Measurements from ENCODE around the gene FAM117A.

FAM117A gene

DNA sequence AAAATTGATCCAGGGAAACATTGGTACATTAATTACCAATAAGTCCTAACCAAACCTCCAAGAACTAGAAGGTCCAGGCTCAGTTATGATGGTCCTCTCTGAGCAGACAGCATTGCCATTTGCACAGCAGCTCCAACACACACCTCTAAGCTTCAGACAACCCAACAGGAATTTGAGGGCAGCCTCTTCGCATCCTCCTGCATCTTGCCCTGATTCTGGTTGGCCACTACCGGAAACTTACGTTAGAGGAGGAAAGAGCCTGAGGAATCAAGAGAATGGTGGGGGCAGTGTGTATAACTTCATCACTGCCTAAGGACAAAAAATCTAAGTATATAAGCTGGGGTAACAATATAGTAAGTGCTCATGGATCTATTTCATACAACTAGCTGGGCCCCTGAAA lies 15.7 kb downstream of the FAM117A start:
- H3K4me3 ChIP-seq (ENCODE audit: low read depth, low read length): no peak overlapping the region
- DNase-seq (ENCODE audit: low read depth): no peak
- TF ChIP-seq CTCF (IDR thresholded peaks at IDR 0.05; ENCODE audit: control insufficient read depth, extremely low read depth, insufficient read depth): no peak

- no peak overlapping the region for H3K4me3 ChIP-seq (ENCODE audit: low read depth, low read length)
- TF ChIP-seq CTCF (IDR thresholded peaks at IDR 0.05; ENCODE audit: control insufficient read depth, extremely low read depth, insufficient read depth): no peak
- DNase-seq (ENCODE audit: low read depth): no peak
These were observed 16.3 kb downstream of the FAM117A start for GRCh38 chr17:49747632-49748031.

DNA sequence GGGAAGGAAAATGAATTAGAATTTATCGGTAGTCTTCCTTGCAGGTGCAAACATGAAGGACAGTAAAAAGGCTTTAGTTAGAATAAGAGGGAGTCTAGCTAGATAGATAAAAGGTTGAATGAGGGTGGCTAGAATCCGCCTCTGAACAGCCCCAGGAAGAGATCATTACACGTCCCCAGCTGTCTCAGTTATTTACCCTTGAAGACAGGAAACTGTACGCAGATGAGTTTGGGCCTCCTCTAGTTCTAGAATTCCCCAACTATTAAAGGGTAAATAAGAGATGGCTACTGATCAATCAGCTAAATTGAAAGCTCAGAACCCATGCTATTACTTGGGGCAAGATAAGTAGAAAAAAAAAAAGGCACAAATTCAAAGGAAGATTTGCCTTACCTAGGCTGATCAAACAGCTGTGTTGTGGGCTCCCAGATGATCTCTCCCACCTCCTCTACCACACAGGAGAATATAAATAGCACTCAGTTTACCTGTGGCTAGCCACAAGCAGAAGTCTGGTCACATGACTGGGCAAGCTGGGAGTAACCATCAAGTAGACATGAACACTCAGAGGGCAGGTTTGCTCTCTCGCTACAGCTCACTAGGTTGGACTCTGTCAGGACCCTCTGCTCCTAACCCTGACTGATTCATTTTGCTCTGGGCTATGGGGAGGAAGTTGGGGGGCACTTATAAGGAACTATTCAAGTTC lies 17.0 kb downstream of the FAM117A start:
- DNase-seq (ENCODE audit: low read depth): no peak
- no peak for TF ChIP-seq CTCF (IDR thresholded peaks at IDR 0.05; ENCODE audit: control insufficient read depth, extremely low read depth, insufficient read depth)
- H3K4me3 ChIP-seq (ENCODE audit: low read depth, low read length): no peak overlapping the region

DNA sequence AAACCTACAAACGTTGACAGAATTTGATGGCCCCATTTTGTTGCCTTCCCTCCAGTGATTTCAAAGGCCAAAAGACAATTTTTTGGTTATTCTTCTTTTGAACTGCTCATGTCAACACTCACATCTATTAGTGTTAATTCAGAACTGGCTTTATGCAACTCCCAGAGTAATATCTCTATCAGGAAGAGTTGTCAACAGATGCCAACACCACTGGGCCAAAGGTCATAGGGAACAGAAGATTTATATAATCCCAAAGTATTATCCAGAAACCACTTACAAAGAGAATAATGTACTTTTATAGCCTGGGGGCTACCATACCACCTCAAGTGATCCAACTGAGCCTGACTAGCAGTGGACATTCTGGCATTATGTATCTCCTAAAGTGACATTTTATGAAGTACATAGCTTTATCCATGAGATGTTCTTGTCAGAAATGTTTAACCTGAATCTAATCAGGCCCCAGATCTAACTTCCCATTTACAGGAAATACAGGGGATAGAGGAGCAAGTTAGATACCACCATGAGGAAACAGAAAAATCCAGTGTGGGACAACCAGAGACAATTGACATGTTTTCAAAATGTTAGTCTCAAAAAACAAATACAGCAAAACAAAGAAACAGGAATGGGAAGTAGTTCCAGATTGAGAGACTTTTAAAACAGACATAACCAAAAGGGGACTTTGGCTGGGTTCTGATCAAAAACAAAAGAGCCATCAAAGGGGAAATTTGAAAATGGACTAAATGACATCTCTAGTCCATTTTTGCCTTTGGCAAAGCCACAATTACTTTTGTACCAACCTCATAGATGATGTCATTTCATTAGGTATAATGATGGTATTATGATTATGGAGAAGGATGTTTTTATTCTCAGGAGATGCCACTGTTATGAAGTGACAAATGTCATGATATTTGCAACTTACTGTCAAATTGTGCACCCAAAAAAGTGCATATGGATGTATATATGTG lies 18.5 kb downstream of the FAM117A start:
- H3K4me3 ChIP-seq (ENCODE audit: low read depth, low read length): no peak overlapping the region
- no peak for TF ChIP-seq CTCF (IDR thresholded peaks at IDR 0.05; ENCODE audit: control insufficient read depth, extremely low read depth, insufficient read depth)
- DNase-seq (ENCODE audit: low read depth): no peak

- no peak for DNase-seq (ENCODE audit: low read depth)
- no peak overlapping the region for H3K4me3 ChIP-seq (ENCODE audit: low read depth, low read length)
- TF ChIP-seq CTCF (IDR thresholded peaks at IDR 0.05; ENCODE audit: control insufficient read depth, extremely low read depth, insufficient read depth): no peak
These were observed 21.7 kb downstream of the FAM117A start for GRCh38 chr17:49742166-49742638.

- H3K4me3 ChIP-seq (ENCODE audit: low read depth, low read length): no peak overlapping the region
- no peak for DNase-seq (ENCODE audit: low read depth)
- TF ChIP-seq CTCF (IDR thresholded peaks at IDR 0.05; ENCODE audit: control insufficient read depth, extremely low read depth, insufficient read depth): no peak
These were observed 22.2 kb downstream of the FAM117A start for GRCh38 chr17:49741692-49742076.

Data from LNCaP clone FGC (cell line).